A204.1 (cell line): ENCODE measurements around the gene HMGA1.

Experiments
- FAIRE-seq: peaks from 2 replicates; lab custom pipeline; 2012; peaks lifted over from hg19 to GRCh38; lab: Jason Lieb, UNC

HMGA1 gene

GRCh38 chr6:34223956-34224940 is 12.4 kb upstream of the HMGA1 start:
- no peak for FAIRE-seq

DNA sequence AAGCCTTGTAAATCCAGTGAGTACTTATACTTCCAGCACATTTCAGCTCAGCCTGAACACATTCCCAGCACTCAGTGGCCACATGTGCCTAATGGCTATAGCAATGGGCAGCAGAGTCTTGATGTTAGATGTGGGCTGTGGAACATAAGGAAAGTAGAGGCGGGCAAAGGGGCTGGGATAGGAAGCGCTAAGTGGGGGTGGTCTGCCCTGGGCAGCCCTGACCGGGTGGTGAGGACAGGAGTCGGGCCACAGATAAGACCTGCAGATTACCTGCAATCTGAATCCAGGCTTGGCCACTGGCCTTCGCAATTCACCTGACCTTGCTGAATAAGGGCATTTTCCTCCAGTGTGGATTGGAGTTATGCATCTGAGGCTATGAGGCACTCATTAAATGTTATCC is 11.1 kb upstream of the HMGA1 start:
- no peak for FAIRE-seq

GRCh38 chr6:34226066-34226465 is 10.6 kb upstream of the HMGA1 start:
- no peak for FAIRE-seq

DNA sequence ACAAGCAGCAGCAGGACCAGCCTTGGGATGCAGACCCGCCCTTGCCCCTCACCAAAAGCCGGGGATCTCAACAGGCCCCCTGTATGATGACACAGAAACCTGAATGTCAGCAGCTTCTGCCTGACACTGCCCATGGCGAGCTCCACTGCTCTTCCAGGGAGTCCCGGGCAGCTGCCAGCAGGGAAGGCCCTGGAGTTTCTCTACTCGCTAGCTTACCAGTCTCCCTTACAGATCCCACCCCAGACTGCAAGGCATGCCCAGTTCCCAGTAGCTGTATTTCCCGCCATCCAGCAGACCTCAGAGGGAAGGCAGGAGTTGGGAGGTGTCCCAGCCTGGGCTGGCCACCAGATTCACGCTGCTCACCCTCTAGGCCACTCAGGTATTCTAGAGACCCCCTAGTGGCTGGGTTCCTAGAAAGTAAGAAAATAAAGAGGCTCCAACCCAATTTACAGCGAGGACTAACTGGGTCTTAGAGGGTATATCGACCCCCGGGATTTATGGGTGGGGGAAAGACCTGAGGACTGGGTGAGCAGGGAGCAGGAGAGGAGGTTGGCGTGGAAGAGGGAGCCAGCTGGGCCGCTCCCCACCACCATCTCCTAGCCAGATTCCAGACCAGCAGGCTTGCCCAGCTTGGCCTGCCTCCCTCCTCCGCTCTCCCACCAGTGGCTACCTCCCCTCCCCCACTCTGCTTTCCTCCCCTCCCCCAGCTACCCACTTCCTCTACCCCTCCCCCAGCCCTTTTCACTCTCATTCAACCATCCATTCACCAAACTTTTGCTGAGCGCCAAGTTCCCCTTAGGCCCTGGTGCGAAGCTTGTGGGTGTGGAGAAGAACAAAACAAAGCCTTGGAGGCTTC is 9.7 kb upstream of the HMGA1 start:
- FAIRE-seq: no peak

- no peak for FAIRE-seq
These were observed 8.8 kb upstream of the HMGA1 start for GRCh38 chr6:34227761-34228421.

GRCh38 chr6:34229877-34230276 is 6.8 kb upstream of the HMGA1 start:
- FAIRE-seq: no peak

DNA sequence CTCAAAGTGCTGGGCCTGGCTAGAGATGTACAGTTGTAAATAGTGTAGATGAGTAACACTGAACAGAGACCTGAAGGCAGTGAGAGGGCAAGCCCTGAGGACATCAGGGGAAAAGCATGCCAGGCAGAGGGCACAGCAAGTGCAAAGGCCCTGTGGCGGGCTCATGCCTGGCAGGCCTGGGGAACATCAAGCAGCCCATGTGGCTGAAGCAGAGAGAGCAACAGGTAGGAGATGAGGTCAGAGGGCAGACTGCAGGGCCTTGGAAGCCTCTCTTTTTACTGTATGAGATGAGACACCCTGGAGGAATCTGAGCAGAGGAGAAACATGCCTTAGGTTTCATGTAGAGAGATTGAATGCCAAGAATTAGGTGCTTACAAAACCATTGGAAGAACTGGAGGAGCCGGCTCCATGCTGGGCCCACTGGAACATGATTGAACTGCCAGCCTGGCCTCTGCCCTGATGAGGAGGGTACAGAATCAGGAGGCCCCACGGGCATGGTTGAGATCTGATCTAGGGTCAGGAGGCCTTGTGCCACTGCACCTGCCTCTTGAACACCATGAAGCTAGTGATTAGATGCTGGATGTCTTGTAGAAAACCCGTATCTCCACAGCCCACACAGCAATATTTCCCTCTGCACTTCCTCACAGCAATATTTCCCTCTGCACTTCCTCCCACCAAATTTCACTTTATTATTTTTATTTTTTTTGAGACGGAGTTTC is 5.9 kb upstream of the HMGA1 start:
- FAIRE-seq: no peak

GRCh38 chr6:34231566-34232336 is 4.9 kb upstream of the HMGA1 start:
- no peak for FAIRE-seq

DNA sequence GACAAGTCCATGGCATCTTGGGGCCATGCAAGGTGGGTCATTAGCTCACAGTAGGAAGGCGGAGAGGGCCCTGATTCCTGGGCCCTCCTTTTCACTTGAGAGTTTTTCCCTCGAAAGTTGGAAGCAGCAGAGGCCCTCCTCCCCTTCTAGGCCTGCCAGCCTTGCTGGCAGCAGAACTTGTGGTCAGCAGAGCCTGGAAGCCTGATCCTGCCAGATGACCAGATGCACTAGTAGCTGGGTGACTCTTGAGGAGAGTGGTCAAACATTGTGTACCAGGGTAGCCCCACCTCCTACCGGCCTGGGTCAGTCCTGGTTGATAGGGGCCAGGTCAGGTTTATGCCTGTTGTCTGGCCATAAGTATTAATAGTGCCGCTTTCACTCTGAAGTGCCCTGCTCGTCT is 3.8 kb upstream of the HMGA1 start:
- FAIRE-seq: no peak

DNA sequence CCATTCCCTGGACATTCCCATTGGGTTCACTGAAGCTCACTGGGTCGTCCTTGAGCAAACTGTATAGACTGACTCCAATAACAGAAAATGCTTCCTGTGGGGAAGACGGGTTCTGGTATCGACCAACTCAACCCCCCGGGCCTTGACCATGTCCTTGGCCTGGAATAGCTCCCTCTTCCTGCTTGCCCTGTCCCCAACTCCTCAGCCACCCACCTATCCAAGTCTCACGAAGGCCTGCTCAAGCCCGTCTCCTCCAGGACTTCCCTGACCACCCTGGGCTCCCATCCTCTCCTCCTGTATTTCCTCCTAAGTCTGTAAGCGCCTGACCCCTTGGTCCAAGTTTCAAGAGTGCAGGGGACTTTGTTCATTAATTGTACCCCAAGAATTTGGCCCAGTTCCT is 2.8 kb upstream of the HMGA1 start:
- FAIRE-seq: no peak

- no peak for FAIRE-seq
These were observed 1.9 kb upstream of the HMGA1 start for GRCh38 chr6:34234667-34235306.

- no peak for FAIRE-seq
These were observed 1.2 kb upstream of the HMGA1 start for GRCh38 chr6:34235307-34236130.

DNA sequence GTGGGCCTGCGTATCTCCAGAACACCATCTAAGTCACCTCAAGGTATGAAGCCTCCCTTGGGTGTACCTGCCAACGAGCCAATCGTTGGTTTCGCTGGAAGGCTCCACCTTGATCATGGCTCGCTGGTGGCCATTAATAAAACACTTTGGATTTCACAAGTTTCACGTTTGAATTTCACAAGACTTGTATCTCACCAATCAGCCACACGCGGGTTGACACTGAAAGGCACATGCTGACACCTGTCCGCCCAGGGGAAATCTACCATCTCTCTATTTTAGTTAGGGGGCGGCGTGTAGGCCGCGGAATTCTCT is 586 bp upstream of the HMGA1 start:
- FAIRE-seq: no peak

DNA sequence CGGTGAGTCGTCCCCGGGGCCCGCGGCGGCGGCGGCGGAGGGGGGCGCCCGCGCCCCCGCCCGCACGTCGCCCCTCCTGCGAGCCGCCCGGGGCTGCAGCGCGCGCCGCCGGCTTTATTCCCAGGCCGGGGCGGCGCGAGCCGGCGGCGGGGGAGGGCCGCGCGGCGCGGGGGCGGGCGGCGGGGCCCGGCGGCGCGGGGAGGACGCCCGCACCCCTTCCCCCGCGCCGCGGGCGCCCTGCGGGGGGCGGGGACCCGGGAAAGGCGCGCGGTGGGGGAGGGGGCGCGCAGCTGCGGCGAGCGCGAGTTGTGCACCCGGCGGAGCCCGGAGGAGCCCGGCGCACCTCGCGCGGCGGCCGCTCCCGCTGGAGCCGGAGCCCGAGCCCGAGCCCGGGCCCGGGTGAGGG is 646 bp downstream of the HMGA1 start:
- FAIRE-seq: no peak

- FAIRE-seq: no peak
These were observed 1.3 kb downstream of the HMGA1 start for GRCh38 chr6:34237722-34238584.

DNA sequence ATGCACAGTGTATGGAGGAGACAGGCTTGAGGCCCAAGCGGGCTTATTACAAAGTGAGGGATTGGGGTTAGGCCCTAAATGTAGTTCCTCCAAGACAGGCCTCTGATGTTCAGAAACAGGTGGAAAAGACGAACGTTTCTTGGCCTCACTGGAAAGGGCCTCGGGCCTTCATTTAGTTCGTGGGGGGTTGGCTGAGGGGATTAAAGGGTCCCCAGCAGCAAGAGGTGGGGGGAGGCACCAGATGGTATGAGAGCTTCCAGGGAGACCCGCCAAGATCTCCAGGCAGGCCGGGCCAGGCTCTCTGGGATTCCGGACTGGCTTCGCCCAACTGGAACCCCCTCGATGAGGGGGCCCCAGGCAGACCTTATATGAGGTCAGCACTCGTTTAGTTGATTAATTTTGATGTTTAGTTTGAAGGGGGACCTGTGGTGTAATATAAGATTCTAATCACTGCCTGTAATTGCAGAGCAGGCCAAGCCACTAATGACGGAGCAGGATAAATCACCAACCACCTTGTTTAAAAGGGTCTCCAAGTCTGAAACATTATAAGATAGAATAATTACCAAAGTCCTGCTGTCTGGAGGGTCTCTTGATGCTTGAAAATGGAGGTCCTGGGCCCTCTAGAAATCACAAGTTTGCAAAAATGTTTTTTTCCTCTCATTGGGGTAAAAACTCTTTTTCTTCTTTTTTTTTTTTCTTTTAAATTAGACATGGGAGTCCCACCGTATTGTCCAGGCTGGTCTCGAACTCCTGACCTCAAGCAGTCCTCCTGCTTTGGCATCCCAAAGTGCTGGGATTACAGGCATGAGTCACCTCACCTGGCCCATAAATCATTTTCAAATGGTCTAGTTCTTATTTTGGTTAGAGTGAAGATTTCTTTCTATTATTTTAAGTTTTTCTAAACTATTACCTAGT is 2.2 kb downstream of the HMGA1 start:
- FAIRE-seq: no peak

- no peak for FAIRE-seq
These were observed 2.8 kb downstream of the HMGA1 start for GRCh38 chr6:34239500-34239825.

- FAIRE-seq: no peak
These were observed 3.2 kb downstream of the HMGA1 start for GRCh38 chr6:34239893-34240292.
